Measurements from ENCODE around the gene FIBP. TPM values are rescaled to one million over a fixed set of nuclear protein-coding genes. Genes with fewer than 3 reads are reported as not detected.

The FIBP gene
- polyA plus RNA-seq, 1 experiment: 126 TPM

DNA sequence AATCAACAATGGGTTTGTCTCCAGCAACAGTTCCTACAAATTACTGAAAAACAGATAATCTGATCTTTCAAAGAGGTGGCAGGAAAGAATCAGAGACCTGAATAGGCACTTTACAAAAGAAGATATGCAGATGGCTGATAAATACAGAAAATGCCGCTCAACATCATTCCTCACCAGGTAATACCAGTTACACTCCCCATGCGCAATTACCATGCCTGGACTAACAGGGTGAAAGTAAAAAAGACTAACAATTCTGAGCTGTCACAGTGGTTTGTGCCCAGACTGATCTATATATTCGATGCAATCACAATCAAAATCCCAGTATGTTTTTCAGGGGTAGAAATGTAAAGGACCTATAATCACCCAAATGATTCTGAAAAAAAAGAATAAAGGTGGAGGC, 44.5 kb downstream of the FIBP start:
- TF ChIP-seq, protein P1, sequence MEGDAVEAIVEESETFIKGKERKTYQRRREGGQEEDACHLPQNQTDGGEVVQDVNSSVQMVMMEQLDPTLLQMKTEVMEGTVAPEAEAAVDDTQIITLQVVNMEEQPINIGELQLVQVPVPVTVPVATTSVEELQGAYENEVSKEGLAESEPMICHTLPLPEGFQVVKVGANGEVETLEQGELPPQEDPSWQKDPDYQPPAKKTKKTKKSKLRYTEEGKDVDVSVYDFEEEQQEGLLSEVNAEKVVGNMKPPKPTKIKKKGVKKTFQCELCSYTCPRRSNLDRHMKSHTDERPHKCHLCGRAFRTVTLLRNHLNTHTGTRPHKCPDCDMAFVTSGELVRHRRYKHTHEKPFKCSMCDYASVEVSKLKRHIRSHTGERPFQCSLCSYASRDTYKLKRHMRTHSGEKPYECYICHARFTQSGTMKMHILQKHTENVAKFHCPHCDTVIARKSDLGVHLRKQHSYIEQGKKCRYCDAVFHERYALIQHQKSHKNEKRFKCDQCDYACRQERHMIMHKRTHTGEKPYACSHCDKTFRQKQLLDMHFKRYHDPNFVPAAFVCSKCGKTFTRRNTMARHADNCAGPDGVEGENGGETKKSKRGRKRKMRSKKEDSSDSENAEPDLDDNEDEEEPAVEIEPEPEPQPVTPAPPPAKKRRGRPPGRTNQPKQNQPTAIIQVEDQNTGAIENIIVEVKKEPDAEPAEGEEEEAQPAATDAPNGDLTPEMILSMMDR (IDR thresholded peaks at IDR 0.05; ENCODE audit: low read depth, low read length): no peak
- no peaks in the 10 kb centered on the region for H3K27me3 ChIP-seq (ENCODE audit: control insufficient read depth, insufficient read depth, low read length)
- no peak for DNase-seq (ENCODE audit: low read depth, low spot score)
- CTCF ChIA-PET: no interaction called here
- H3K4me3 ChIP-seq (ENCODE audit: low read depth, low read length): no peak overlapping the region
- H3K27ac ChIP-seq (ENCODE audit: low read depth, low read length): no peak overlapping the region
- POLR2A ChIA-PET: interaction anchor here (0.9 kb wide), 1 partner anchor 10 kb away, joined by 4 read pairs; the partner anchor contains the start of gene SNX32
- no peaks in the 10 kb centered on the region for H3K9me3 ChIP-seq (ENCODE audit: control insufficient read depth, insufficient read depth, low read length)

DNA sequence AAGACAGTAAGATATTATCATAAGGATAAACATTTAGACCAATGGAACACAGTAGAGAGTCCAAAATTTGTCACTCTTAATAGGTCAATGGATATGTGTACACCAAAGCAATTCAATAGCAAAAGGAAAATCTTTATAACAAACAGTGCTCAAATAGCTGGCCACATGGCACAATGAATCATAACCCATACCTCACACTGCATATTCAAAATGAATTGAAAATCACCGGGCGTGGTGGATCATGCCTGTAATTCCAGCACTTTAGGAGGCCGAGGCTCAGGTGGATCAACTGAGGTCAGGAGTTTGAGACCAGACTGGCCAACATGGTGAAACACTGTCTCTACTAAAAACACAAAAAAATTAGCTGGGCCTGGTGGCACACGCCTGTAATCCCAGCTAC, 46.1 kb downstream of the FIBP start:
- no peak overlapping the region for H3K4me3 ChIP-seq (ENCODE audit: low read depth, low read length)
- no peak overlapping the region for H3K27ac ChIP-seq (ENCODE audit: low read depth, low read length)
- ChIA-PET CTCF (interaction anchor here (0.9 kb wide), 1 partner anchor 43 kb away, joined by 6 read pairs; no protein-coding TSS in a partner anchor), POLR2A (no interaction called here)
- TF ChIP-seq, protein P1 (IDR thresholded peaks at IDR 0.05; ENCODE audit: low read depth, low read length): no peak
- H3K9me3 ChIP-seq (ENCODE audit: control insufficient read depth, insufficient read depth, low read length): no peaks in the 10 kb centered on the region
- DNase-seq (ENCODE audit: low read depth, low spot score): no peak
- no peaks in the 10 kb centered on the region for H3K27me3 ChIP-seq (ENCODE audit: control insufficient read depth, insufficient read depth, low read length)

DNA sequence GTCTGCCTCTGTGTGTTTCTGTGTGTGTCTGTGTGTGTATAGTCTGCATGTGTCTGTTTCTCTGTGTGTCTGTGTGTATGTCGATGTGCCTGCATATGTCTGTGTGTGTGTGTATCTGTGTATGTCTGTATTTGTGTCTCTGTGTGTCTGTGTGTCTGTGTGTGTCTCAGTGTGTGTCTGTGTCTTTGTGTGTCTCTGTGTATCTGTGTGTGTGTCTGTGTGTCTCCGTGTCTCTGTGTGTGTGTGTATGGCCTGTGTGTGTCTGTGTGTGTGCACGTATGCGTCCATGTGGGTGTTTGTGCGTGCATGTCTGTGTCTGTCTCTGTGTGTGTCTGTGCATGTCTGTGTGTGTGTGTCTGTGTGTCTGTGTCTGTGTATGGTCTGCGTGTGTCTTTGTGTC, 54.1 kb downstream of the FIBP start:
- ChIA-PET CTCF (interaction anchor here (1.0 to 2.8 kb wide), 4 partner anchors 54 to 188 kb away, joined by 3 to 17 read pairs (median 7); partner anchors contain the start of gene KAT5), POLR2A (interaction anchor here (0.6 to 2.3 kb wide), 6 partner anchors 10 to 114 kb away, joined by 3 to 10 read pairs (median 4); partner anchors contain the start of genes CFL1 and RNASEH2C)
- Histone ChIP-seq H3K27ac (ENCODE audit: low read depth, low read length) (no peak overlapping the region), H3K4me3 (ENCODE audit: low read depth, low read length) (peak overlapping the region; percentile 85), H3K9me3 (ENCODE audit: control insufficient read depth, insufficient read depth, low read length) (no peaks in the 10 kb centered on the region; the same call in 1 of the 2 replicates), H3K27me3 (ENCODE audit: control insufficient read depth, insufficient read depth, low read length) (peaks cover 24% of the 10 kb centered on the region)
- no peak for DNase-seq (ENCODE audit: low read depth, low spot score)
- TF ChIP-seq, protein P1 (IDR thresholded peaks at IDR 0.05; ENCODE audit: low read depth, low read length): no peak

Other genes with a start within 250 kb of the FIBP start
- 23.4 and 26.7 TPM in 2 replicates for gene RELA, start 225.6 kb downstream of the FIBP start, polyA plus RNA-seq (2011; rRNA removed)
- 22.6 and 26.1 TPM in 2 replicates for gene KAT5, start 176.2 kb downstream of the FIBP start, polyA plus RNA-seq (2011; rRNA removed)
- 14.2 and 20.8 TPM in 2 replicates for gene RNASEH2C, start 167.7 kb downstream of the FIBP start, polyA plus RNA-seq (2011; rRNA removed)
- gene AP5B1, start 107.5 kb downstream of the FIBP start, polyA plus RNA-seq (2011; rRNA removed): 2.6 and 3.3 TPM in 2 replicates
- not detected in 2 replicates for gene OVOL1, start 101.4 kb downstream of the FIBP start, polyA plus RNA-seq (2011; rRNA removed)
- gene SNX32, start 54.5 kb downstream of the FIBP start, polyA plus RNA-seq (2011; rRNA removed): 0.30 and 0.57 TPM in 2 replicates
- 1,553 and 1,822 TPM in 2 replicates for gene CFL1, start 30.3 kb downstream of the FIBP start, polyA plus RNA-seq (2011; rRNA removed)
- gene MUS81, start 28.0 kb downstream of the FIBP start, polyA plus RNA-seq (2011; rRNA removed): 23.8 and 27.5 TPM in 2 replicates
- 190 and 279 TPM in 2 replicates for gene EFEMP2, start 15.7 kb downstream of the FIBP start, polyA plus RNA-seq (2011; rRNA removed)
- not detected in 2 replicates for gene CTSW, start 8.6 kb downstream of the FIBP start, polyA plus RNA-seq (2011; rRNA removed)
- gene CCDC85B, start 2.2 kb upstream of the FIBP start, polyA plus RNA-seq (2011; rRNA removed): 13.1 and 20.2 TPM in 2 replicates
- gene FOSL1, start 11.9 kb upstream of the FIBP start, polyA plus RNA-seq (2011; rRNA removed): 7.9 and 16.1 TPM in 2 replicates
- gene C11orf68, start 30.6 kb upstream of the FIBP start, polyA plus RNA-seq (2011; rRNA removed): 32.9 and 52.2 TPM in 2 replicates
- gene DRAP1, start 31.0 kb upstream of the FIBP start, polyA plus RNA-seq (2011; rRNA removed): 96.9 and 130 TPM in 2 replicates
- not detected in 2 replicates for gene TSGA10IP, start 57.0 kb upstream of the FIBP start, polyA plus RNA-seq (2011; rRNA removed)
- 14.3 and 15.7 TPM in 2 replicates for gene SART1, start 73.3 kb upstream of the FIBP start, polyA plus RNA-seq (2011; rRNA removed)
- 23.9 and 24.0 TPM in 2 replicates for gene EIF1AD, start 113.7 kb upstream of the FIBP start, polyA plus RNA-seq (2011; rRNA removed)
- gene BANF1, start 114.0 kb upstream of the FIBP start, polyA plus RNA-seq (2011; rRNA removed): 225 and 227 TPM in 2 replicates
- 0.69 and 1.0 TPM in 2 replicates for gene CST6, start 123.5 kb upstream of the FIBP start, polyA plus RNA-seq (2011; rRNA removed)
- gene CATSPER1, start 138.0 kb upstream of the FIBP start, polyA plus RNA-seq (2011; rRNA removed): 0.25 and 0.40 TPM in 2 replicates
- 0.09 and 0.11 TPM in 2 replicates for gene GAL3ST3, start 160.7 kb upstream of the FIBP start, polyA plus RNA-seq (2011; rRNA removed)
- 88.2 and 97.1 TPM in 2 replicates for gene SF3B2, start 163.9 kb upstream of the FIBP start, polyA plus RNA-seq (2011; rRNA removed)
- 27.1 and 32.5 TPM in 2 replicates for gene PACS1, start 181.8 kb upstream of the FIBP start, polyA plus RNA-seq (2011; rRNA removed)

Data from AG04450 (cell line).